Measurements from ENCODE around the gene CACNG7.

CACNG7 gene

DNA sequence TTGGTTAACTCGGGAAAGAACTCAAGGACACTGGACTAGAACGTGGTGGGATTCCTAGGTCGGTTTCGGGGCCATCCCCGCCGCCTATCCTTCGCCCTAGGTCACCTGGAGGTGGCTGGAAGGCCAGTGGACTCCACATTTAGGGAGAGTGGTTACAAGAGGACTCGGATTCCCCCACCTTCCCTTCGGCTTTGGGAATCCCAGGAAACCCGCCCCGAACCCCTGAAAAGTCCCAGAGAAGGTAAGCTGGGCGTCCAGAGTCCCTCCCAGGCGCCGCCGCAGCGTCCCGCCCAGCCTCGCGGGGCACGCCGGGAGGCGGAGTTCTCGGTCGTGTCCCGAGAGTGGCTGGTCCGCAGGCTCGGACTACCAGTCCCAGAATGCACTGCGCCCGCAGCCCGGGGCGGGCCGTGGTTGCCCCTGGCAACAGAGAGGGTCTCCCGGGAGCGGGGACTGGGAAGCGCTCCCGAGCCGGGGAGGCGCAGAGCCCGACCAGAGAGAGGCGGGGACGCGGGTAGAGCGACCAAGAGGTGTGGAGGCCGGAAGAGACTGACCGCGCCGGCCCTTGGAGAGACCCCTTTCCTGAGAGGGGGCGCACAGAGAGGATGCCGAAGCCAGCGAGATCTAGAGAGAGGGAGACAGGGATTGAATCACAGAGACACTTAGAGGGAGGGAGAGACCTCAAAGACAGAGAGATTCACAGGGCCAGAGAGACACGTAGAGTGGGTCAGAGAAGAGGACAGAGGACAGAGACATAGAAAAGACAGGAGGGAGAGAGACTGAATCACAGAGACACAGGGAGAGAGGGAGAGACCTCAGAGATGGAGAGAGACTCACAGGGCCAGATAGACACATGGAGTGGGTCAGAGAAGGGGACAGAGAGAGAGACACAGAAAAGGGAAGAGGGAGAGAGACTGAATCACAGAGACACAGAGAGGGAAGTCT, 29.7 kb upstream of the CACNG7 start:
- DNase-seq: peak; percentile 81

DNA sequence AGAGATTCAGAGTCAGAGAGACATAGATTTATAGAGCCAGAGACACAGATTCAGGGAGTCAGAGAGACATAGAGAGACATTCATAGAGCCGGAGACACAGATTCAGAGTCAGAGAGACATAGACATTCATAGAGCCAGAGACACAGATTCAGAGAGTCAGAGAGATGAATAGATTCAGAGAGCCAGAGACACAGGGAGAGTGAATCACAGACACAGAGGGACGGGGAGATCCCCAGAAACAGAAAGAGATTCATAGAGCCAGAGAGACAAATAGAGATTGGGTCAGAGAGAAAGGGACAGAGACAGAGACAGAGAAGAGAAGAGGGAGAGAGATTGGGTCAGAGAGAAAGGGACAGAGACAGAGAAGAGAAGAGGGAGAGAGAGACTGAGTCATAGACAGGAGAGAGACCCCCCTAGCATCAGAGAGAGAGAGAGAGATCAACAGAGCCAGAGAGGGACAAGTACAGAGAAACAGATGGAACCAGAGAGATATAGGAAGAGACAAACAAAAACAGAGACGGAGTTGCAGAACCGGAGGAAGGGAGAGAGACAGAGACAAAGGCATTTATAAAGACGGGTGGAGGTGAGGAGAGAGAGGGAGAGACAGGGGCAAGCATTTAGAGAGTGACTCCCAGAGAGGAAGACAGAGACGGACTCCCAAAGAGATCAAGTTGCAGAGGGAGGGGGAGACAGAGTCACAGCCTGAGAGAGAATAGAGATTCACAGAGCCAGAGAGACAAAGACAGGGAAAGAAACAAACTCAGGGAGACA, 28.2 kb upstream of the CACNG7 start:
- no peak for DNase-seq

DNA sequence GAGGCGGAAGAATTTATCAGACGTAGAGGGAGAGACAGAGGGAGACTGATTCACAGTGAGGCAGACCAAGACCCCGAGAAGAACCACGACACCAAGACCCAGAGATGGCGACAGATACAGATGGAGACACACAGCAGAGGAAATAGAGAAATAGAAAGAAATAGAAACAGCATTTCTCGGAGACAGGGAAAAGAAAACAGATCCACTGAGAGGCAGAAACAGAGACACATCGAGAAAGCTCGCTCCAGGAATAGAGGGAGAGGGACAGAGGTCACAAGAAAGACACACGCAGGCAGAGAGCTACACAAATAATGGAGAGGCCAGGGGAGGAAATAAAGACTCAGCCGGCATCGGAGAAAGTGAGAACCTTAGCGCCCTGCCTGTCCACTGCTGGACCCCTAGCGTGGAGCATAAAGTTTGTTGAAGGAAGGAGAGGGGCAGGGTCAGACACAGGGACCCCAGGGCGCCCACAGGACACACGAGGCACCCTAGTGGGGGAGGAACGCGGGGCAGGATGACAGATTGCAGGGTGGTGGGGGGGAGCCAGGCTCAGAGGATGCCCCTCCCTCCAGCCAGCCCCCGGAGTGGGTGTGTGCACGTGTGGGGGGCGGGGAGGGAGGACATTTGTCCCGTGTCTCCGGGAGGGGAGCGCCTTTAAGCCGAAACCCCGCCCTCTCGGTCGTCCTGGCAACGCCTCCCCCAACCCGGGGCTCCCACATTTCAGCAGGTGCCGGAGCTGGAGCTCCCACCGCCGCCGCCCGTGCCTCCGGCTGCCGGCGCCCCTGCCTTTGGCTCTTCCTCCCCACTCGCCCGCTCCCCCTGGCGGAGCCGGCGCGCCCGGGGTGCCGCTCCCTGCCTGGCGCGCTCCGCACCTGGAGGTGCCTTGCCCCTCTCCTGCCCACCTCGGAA, 27.3 kb upstream of the CACNG7 start, which contains the start of gene PRKCG:
Gene PRKCG, plus strand, starts transcription at position 716 of the 909 bp plus-strand sequence. CDS start 298 bp downstream, outside the sequence.
- DNase-seq: peak; percentile 49

GRCh38 chr19:53882391-53883050, 26.6 kb upstream of the CACNG7 start:
- DNase-seq: no peak

- DNase-seq: no peak
Measured at GRCh38 chr19:53883231-53883661, 25.8 kb upstream of the CACNG7 start.

GRCh38 chr19:53883741-53884140, 25.3 kb upstream of the CACNG7 start:
- DNase-seq: no peak

GRCh38 chr19:53884256-53884655, 24.8 kb upstream of the CACNG7 start:
- no peak for DNase-seq

GRCh38 chr19:53885036-53885435, 24.0 kb upstream of the CACNG7 start:
- no peak for DNase-seq

GRCh38 chr19:53892301-53892980, 16.6 kb upstream of the CACNG7 start:
- no peak for DNase-seq

DNA sequence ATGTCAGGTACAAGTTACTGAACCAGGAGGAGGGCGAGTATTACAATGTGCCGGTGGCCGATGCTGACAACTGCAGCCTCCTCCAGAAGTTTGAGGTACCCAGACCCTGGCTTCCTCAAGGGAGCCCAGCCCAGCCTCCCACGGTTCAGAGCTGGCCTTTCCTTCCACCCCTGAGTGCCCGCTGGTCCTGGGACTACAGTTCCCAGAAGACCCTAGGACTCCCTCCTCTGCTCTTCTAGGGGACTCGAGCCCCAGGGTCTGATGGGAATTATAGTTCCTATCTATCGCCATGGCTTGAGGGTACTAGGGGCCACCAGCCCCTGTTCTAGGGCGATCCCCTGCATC, 16.1 kb upstream of the CACNG7 start:
- no peak for DNase-seq

DNA sequence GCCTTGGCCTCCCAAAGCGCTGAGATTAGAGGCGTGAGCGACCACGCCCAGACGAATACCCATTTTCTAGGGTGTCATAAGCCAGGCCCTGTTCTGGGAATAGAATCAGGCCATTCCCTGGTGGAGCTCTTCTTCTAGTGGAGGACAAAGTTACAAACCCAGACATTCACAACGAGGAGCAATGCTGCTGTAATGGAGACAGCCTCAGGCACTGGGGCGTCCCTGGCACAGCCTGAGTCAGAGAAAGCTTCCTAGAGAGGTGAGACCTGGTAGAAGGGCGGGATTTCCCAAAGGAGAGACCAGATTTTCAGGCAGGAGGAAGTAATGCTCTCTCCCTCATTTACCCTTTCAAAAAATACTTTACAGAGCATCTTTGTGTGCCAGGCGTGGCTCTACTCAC, 14.4 kb upstream of the CACNG7 start:
- DNase-seq: no peak

DNA sequence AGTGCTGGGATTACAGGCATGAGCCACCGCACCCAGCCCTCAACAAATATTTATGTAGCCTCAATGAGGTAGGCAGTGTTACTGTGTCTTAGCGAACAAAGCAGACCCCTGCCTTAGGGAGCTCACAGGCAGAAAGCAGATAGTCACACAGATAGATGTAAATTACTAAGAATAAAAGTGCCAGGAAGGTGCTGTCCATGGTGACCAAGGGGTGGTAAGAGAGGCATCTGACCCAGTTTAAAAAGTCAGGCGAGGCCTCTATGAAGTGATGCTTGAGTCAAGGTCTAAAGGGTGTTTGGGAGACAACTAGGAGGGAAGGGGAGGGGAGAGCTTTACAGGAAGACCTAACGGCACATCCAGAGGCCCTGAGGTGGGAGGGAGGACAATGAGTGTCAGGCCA, 12.4 kb upstream of the CACNG7 start:
- DNase-seq: no peak

DNA sequence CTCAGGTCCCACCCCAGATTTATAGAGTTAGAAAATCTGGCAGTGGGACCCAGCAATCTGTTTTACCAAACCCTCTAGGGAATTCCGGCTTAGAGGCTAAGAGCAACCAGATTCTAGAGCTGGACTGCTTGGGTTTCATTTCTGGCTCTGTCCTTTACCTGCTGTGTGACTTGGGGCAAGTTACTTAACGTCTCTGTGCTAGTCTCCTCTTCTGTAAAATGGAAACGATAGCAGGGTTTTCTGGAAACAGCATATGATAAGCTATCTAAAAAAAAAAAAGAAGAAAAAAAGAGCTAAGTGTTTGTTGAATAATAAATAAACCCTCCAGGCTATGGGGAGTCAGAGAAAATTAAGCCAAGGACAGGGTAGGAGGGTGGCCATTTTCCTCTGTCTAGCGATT, 11.6 kb upstream of the CACNG7 start:
- no peak for DNase-seq

DNA sequence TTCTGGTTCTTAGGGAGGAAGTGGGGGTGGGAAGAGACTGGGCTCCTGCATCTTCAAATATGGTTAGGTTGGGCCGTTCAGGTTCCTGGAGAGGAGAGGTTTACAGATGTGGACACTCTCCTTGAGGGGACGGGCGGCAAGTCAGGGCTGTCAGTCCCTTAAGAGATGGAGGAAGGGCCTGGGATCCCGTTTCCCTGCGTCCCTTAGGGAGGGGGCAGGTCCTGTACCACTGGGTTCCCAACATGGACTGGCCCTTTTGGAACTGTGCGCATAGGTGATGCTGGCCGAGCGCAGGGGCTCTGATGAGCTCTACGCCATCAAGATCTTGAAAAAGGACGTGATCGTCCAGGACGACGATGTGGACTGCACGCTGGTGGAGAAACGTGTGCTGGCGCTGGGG, 10.9 kb upstream of the CACNG7 start:
- no peak for DNase-seq

DNA sequence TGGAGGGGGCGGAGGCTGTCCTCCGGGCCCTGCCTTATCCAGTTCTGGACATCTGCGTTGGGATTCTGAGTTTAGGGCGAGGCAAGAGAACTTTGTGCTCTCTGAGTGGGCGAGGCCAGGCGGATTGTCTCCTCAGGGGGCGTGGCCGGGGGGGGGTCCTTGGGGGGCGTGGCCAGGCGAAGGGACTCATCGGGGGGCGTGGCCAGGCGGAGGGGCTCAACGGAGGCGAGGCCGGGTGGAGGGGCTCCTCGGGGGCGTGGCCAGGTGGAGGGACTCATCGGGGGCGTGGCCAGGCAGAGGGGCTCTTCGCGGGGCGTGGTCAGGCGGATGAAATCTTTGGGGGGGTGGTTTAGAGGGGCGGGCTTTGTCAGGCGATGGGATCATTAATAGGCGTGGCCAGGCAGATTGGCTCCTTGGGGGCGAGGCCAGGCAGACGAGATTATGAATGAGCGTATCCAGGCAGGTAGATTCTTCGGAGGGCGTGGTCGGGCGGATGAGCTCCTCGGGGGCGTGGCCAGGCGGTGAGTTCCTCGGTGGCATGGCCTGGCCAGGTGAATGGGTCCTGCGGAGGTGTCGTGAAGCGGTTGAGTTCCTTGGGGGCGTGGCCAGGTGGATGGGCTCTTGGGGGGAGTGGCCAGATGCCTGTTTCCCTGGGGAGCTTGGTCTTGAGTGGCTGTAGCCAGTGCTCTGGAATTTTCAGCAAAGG, 10.3 kb upstream of the CACNG7 start:
- no peak for DNase-seq

DNA sequence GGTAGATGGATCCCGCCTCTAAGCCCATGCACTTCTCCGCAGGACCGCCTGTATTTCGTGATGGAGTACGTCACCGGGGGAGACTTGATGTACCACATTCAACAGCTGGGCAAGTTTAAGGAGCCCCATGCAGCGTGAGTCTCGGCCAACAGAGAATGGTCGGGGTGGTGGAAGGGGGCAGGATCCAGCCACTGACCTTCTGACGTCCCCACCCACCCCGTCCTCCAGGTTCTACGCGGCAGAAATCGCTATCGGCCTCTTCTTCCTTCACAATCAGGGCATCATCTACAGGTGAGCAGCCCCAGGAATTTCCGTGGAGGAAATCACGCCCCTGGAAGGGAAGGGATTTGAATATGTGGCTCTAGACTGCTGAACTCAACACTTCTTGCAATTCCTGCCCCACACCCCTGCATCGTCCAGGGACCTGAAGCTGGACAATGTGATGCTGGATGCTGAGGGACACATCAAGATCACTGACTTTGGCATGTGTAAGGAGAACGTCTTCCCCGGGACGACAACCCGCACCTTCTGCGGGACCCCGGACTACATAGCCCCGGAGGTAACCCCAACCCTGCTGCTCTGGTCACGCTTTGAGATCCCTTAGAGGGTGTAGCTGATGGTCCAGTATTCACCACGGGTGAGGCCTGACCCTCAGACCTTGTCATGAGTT, 8.8 kb upstream of the CACNG7 start:
- DNase-seq: no peak

- no peak for DNase-seq
Measured at GRCh38 chr19:53903055-53903680, 5.9 kb upstream of the CACNG7 start.

- no peak for DNase-seq
Measured at GRCh38 chr19:53904909-53905308, 4.2 kb upstream of the CACNG7 start.

DNA sequence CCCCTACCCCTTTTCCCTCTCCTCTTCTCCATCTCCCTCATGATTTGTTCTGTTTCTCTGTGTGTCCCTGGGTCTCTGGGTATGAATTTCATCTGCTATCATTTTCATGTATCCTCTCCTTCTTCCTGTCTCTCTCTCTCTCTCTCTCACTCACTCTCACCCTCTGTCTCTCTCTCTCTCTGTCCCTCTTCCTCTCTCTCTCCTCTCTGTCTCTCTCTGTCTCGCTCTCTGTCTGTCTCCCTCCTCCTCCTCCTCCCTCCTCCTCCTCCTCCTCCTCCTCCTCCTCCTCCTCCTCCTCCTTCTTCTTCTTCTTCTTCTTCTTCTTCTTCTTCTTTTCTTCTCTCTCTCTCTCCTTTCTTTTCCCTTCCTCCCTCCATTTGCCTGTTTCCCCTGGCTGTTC, 3.3 kb upstream of the CACNG7 start:
- DNase-seq: no peak
